HFF-Myc (cell line): Measurements from ENCODE around the gene LONP1.
"Not testable (repeated sequence)": the region's sequence is repeated elsewhere in the genome, so short reads cannot be mapped to it uniquely, and the experiment has no call there.

ENCODE experiments used
- DNase-seq: peaks from one replicate; pipeline ENCODE4 v3.0.0-alpha.2; 2011; ENCODE audit warnings: low read depth; ENCODE audit errors: extremely low read depth
- H3K4me3 ChIP-seq: replicated peaks from 2 replicates; pipeline ENCODE4 v1.5.1; 2011; ENCODE audit warnings: low read depth, mild to moderate bottlenecking, control low read depth, low read length
- TF ChIP-seq, protein P1 (sequence below): IDR thresholded peaks from 2 replicates; pipeline ENCODE4 v1.5.1; 2012; ENCODE audit warnings: mild to moderate bottlenecking, low read depth, low read length, control low read depth; ENCODE audit errors: missing control alignments

The LONP1 gene

GRCh38 chr19:5711713-5712161 lies 8.2 kb downstream of the LONP1 start:
- TF ChIP-seq, protein P1, sequence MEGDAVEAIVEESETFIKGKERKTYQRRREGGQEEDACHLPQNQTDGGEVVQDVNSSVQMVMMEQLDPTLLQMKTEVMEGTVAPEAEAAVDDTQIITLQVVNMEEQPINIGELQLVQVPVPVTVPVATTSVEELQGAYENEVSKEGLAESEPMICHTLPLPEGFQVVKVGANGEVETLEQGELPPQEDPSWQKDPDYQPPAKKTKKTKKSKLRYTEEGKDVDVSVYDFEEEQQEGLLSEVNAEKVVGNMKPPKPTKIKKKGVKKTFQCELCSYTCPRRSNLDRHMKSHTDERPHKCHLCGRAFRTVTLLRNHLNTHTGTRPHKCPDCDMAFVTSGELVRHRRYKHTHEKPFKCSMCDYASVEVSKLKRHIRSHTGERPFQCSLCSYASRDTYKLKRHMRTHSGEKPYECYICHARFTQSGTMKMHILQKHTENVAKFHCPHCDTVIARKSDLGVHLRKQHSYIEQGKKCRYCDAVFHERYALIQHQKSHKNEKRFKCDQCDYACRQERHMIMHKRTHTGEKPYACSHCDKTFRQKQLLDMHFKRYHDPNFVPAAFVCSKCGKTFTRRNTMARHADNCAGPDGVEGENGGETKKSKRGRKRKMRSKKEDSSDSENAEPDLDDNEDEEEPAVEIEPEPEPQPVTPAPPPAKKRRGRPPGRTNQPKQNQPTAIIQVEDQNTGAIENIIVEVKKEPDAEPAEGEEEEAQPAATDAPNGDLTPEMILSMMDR: no peak
- no peak overlapping the region for H3K4me3 ChIP-seq
- no peak for DNase-seq

DNA sequence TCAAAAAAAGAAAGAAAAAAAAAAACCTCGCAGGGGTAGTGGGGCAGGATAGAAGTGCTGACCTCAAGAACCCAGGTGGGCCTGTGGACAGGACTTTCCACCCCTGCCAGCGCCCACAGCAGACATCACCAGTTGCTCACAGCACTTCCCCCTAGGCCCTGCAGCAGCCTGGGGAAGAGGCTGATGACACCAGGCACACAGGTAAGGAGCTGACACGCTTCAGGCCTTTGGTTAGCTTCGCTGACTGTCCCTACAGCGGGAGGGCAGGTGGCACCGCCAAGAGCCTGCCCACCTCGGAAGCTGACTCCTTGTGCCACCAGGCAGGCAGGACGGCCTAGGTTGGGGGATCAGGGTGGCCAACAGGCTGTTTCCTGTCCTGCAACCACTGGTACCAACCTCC lies 8.9 kb downstream of the LONP1 start:
- no peak for DNase-seq
- H3K4me3 ChIP-seq: no peak overlapping the region
- TF ChIP-seq, protein P1: no peak

DNA sequence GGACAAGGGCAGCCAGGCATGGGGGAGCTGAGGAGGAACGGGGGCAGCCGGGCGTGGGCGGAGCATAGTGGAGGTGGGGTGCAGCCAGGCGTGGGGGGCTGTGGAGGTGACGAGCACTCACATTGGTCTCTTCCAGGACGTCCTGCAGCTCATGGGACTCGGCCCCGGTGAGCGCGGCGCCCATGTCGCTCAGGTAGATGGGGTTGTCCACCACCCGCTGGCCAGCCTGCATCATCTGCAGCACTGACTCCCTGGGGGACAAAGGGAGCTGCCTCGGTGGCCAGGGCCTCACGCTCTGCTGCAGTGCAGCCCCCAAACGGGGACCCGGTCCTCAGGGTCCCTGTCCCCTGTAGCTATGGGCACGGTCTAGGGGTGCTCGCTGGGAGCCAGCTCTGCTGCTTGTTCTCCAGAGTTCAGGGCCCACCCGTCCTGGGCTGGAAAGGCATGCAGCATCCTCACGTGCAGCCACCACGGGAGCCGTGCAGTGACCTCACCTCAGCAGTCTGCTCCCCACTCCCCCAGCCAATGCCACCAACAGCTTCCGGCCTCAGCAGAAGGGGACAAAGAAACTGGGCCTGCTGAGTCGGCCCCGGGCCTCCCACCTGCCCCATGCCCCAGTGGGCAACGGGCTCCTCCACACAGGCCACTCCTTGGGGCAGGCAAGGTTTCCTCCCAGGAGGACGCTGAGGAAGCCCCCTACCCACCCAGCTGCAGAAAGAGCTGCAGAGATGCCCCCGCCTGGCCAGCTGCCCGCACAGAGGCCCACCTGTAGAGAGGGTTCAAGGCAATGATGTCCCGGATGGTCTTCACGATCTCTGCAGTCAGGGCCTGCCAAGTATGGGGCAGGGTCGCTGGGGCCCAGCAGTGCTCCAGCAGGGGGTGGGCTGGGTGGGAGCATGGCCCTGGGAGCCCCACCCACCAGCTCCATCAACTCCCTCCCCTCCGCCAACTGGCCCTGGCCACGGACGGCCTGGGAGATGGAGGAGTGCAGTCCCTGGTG lies 12.1 kb downstream of the LONP1 start:
- no peak for DNase-seq
- TF ChIP-seq, protein P1: no peak
- H3K4me3 ChIP-seq: no peak overlapping the region

DNA sequence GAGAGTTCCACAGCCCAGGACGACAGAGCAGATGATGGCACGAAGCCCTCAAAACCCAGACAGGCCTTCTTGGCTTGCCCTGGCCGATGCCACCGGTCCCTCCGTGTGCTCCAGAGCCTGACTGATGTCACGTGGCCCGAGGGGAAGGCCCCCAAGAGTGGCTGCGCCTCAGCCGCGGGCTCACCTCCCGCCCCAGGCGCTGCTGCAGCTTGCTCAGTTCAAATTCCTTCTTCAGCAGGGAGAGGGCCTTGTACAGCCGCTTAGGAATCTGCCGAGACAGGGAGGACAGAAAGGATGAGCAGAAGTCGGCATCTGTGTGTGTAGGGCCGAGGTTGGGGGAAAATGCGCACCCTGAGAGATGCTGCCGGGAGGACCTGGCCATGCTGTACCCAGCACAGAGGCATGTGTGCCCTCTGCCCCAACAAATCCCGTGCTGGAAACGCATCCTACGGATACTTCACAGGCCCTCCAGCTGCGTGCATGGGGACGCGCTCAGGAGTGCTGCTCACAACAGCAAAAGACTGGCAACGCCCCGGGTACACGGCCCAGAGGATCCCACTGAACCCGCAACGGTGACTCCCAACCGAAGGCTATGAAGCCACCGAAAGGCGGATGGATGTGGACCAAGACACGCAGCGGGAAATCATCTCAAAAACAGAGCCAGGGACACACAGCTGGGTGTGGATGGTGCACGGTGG lies 12.9 kb downstream of the LONP1 start:
- no peak for DNase-seq

DNA sequence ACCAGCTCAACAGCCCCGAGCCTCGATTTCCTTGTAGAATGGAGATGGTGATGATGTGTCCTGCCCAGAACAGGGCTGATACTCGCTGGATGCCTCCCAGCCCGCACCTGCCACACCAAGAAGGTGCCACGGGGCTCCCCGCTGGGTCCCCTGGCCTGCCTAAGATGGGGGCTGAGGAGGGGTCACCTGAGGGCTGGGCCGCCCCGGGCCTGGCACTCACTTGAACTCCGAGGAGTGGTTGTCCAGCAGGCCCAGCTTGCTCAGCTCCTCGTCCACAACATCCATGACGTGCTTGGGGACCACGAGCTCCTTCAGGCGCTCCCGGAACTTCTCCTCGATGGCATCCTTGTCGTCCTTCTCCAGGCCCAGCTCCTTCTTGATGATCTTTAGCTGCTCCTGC lies 14.4 kb downstream of the LONP1 start:
- TF ChIP-seq, protein P1: no peak
- no peak overlapping the region for H3K4me3 ChIP-seq

More for the DNA sequence above, 12.9 kb downstream of the LONP1 start:
- TF ChIP-seq, protein P1: no peak
- no peak overlapping the region for H3K4me3 ChIP-seq

GRCh38 chr19:5703819-5704818 lies 15.8 kb downstream of the LONP1 start:
- TF ChIP-seq, protein P1: no peak
- no peak overlapping the region for H3K4me3 ChIP-seq
- no peak for DNase-seq

More for the DNA sequence above, 14.4 kb downstream of the LONP1 start:
- DNase-seq: no peak

GRCh38 chr19:5702053-5702410 lies 17.9 kb downstream of the LONP1 start:
- H3K4me3 ChIP-seq, DNase-seq: not testable (repeated sequence)
